IMR-90 (cell line): ENCODE results near the gene EMILIN2. TPM values are rescaled to one million over a fixed set of nuclear protein-coding genes. Genes with fewer than 3 reads are reported as not detected.
"Not testable (repeated sequence)": the region's sequence is repeated elsewhere in the genome, so short reads cannot be mapped to it uniquely, and the experiment has no call there.

Experiments
- ATAC-seq: fragments of 200-7000 bp; cut with Tn5 transposase; 2 replicates; pipeline ENCODE4 v1.9.1; 2020; ENCODE audit warnings: low read depth, mild to moderate bottlenecking, moderate library complexity
- BruUV-seq: library from RNA; stranded (reverse); fragments of 400-500 nt; replicated peaks from 2 replicates; lab custom pipeline; 2021; lab: Mats Ljungman, UMichigan
- CTCF ChIA-PET: fragments of 300-600 bp; formaldehyde crosslinking; extraction: SDS; loops from one replicate; lab custom pipeline; 2021; ENCODE audit warnings: antibody characterized with exemption; lab: Yijun Ruan, JAX
- POLR2A ChIA-PET: fragments of 300-600 bp; sonication (Branson Sonifier 250); formaldehyde crosslinking; loops from one replicate; lab custom pipeline; 2022; ENCODE audit warnings: antibody characterized with exemption; ENCODE audit not compliant: unreplicated experiment; lab: Charles Lee
- DNase-seq: peaks from one replicate; pipeline ENCODE4 v3.0.0; 2013
- H2AFZ ChIP-seq: replicated peaks from 2 replicates; pipeline ENCODE3; 2013; ENCODE audit warnings: low read length, mild to moderate bottlenecking; ENCODE audit not compliant: poor library complexity
- H2AK5ac ChIP-seq: 2 replicates; pipeline ENCODE4 v1.6.1; 2013; ENCODE audit warnings: low read depth, low read length, inconsistent platforms
- H2AK9ac ChIP-seq: replicated peaks from 2 replicates; pipeline ENCODE3; 2013; ENCODE audit warnings: mild to moderate bottlenecking, low read depth, low read length, moderate library complexity; ENCODE audit not compliant: poor library complexity
- H2BK120ac ChIP-seq: 2 replicates; pipeline ENCODE4 v1.6.1; 2013; ENCODE audit warnings: low read depth, low read length, inconsistent platforms
- H2BK15ac ChIP-seq: 3 replicates; pipeline ENCODE4 v1.6.1; 2013; ENCODE audit warnings: low read depth, low read length, inconsistent platforms
- H2BK20ac ChIP-seq: 2 replicates; pipeline ENCODE4 v1.6.1; 2013; ENCODE audit warnings: low read depth, mild to moderate bottlenecking, inconsistent platforms, low read length, moderate library complexity
- H2BK5ac ChIP-seq: 2 replicates; pipeline ENCODE4 v1.6.1; 2013; ENCODE audit warnings: mild to moderate bottlenecking, low read depth, low read length, inconsistent platforms; ENCODE audit not compliant: poor library complexity, severe bottlenecking
- H3K14ac ChIP-seq: replicated peaks from 2 replicates; pipeline ENCODE4 v1.6.1; 2013; ENCODE audit warnings: low read depth, low read length, inconsistent platforms
- H3K18ac ChIP-seq: 2 replicates; pipeline ENCODE4 v1.6.1; 2013; ENCODE audit warnings: low read depth, low read length, control low read depth
- H3K23ac ChIP-seq: 2 replicates; pipeline ENCODE4 v1.6.1; 2013; ENCODE audit warnings: low read depth, low read length, inconsistent platforms
- H3K27ac ChIP-seq: 2 replicates; pipeline ENCODE4 v1.5.1; 2013; ENCODE audit warnings: mild to moderate bottlenecking, control low read depth, low read length; ENCODE audit not compliant: insufficient read depth
- H3K27me3 ChIP-seq: 2 replicates; pipeline ENCODE4 v1.6.1; 2013; ENCODE audit warnings: low read length; ENCODE audit not compliant: control insufficient read depth, insufficient read depth
- H3K36me3 ChIP-seq: 2 replicates; pipeline ENCODE4 v1.6.1; 2013; ENCODE audit warnings: low read length, mixed read lengths; ENCODE audit not compliant: control insufficient read depth, insufficient read depth
- H3K4ac ChIP-seq: 2 replicates; pipeline ENCODE4 v1.6.1; 2013; ENCODE audit warnings: low read depth, low read length, inconsistent platforms
- H3K4me1 ChIP-seq: 2 replicates; pipeline ENCODE4 v1.6.1; 2013; ENCODE audit warnings: low read length, mixed read lengths; ENCODE audit not compliant: control insufficient read depth, insufficient read depth
- H3K4me2 ChIP-seq: 2 replicates; pipeline ENCODE4 v1.6.1; 2013; ENCODE audit warnings: low read depth, mild to moderate bottlenecking, control low read depth, low read length, moderate library complexity
- H3K4me3 ChIP-seq: 2 replicates; pipeline ENCODE4 v1.5.1; 2013; ENCODE audit warnings: low read depth, mild to moderate bottlenecking, control low read depth, low read length, moderate library complexity; ENCODE audit not compliant: insufficient read depth
- H3K56ac ChIP-seq: 2 replicates; pipeline ENCODE4 v1.6.1; 2013; ENCODE audit warnings: low read length, inconsistent platforms; ENCODE audit not compliant: insufficient read depth; ENCODE audit errors: extremely low read depth
- H3K79me1 ChIP-seq, 2 experiments: 2 replicates each; pipeline ENCODE4 v1.6.1; 2013; ENCODE audit warnings: low read length in 2 of 2, inconsistent platforms in 1 of 2, low read depth in 1 of 2
- H3K9ac ChIP-seq: 2 replicates; pipeline ENCODE4 v1.6.1; 2013; ENCODE audit warnings: low read depth, low read length, control low read depth
- H3K9me1 ChIP-seq: 2 replicates; pipeline ENCODE4 v1.6.1; 2013; ENCODE audit warnings: low read length, inconsistent platforms; ENCODE audit not compliant: insufficient read depth
- H3K9me3 ChIP-seq: 2 replicates; pipeline ENCODE4 v1.6.1; 2013; ENCODE audit warnings: low read length; ENCODE audit not compliant: control insufficient read depth, insufficient read depth
- H4K20me1 ChIP-seq: 2 replicates; pipeline ENCODE4 v1.6.1; 2013; ENCODE audit warnings: low read length, inconsistent platforms; ENCODE audit not compliant: insufficient read depth
- H4K5ac ChIP-seq: 2 replicates; pipeline ENCODE4 v1.6.1; 2013; ENCODE audit warnings: mild to moderate bottlenecking, low read depth, low read length, control low read depth
- H4K8ac ChIP-seq, 2 experiments: 2 replicates each; pipeline ENCODE4 v1.6.1; 2013; ENCODE audit warnings: low read depth in 2 of 2, low read length in 2 of 2, control low read depth in 1 of 2, inconsistent platforms in 1 of 2
- H4K91ac ChIP-seq: 2 replicates; pipeline ENCODE4 v1.6.1; 2013; ENCODE audit warnings: low read depth, low read length, inconsistent platforms; ENCODE audit not compliant: insufficient read depth
- WGBS, 2 experiments: methylation state at CpG; one replicate each; pipeline versions ENCODE4 v1.1.5 to v1.1.7; 2013; ENCODE audit warnings: missing lambda C conversion rate in 2 of 2; ENCODE audit not compliant: insufficient read length in 1 of 2; ENCODE audit errors: extremely low coverage in 2 of 2; 5-methylcytosine and 5-hydroxymethylcytosine counted together
- dilution Hi-C: fragments of 300-500 bp; cut with HindIII; formaldehyde crosslinking; loops from one replicate; pipeline ENCODE4 v1.14.3; 2018; ENCODE audit warnings: low sequenced_read_pairs; ENCODE audit not compliant: unreplicated experiment
- in situ Hi-C: fragments of 300-500 bp; cut with MboI; formaldehyde crosslinking; loops from 3 replicates; pipeline ENCODE4 v1.14.3; 2019; ENCODE audit warnings: low sequenced_read_pairs, inconsistent platforms, mixed read lengths
- intact Hi-C: fragments of 100-400 bp; cut with micrococcal nuclease; formaldehyde crosslinking; loops from 2 replicates; pipeline ENCODE4 v1.10.0; 2022
- polyA plus RNA-seq, 3 experiments: library from polyadenylated mRNA; depleted of rRNA; stranded (reverse); fragments of >200 nt; gene quantifications; 2 replicates each; pipeline ENCODE4 v1.2.3, GENCODE V29; 2012; ENCODE audit warnings: low replicate concordance in 1 of 3
- total RNA-seq: library from RNA; depleted of rRNA; stranded (reverse); fragments of >200 nt; gene quantifications from 2 replicates; pipeline ENCODE4 v1.2.3, GENCODE V29; 2012

EMILIN2 gene
- total and polyA plus RNA-seq, 2 of the 4 experiments (the other 2 are of a cell fraction): under 0.01 to 0.14 TPM

DNA sequence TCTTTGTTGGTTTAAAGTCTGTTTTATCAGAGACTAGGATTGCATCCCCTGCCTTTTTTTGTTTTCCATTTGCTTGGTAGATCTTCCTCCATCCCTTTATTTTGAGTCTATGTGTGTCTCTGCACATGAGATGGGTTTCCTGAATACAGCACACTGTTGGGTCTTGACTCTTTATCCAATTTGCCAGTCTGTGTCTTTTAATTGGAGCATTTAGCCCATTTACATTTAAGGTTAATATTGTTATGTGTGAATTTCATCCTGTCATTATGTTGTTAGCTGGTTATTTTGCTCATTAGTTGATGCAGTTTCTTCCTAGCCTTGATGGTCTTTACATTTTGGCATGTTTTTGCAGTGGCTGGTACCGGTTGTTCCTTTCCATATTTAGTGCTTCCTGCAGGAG, 17.2 kb downstream of the EMILIN2 start:
- H4K8ac ChIP-seq, CTCF ChIA-PET, H2BK5ac ChIP-seq, H3K36me3 ChIP-seq, H4K91ac ChIP-seq, H2AFZ ChIP-seq, H2BK20ac ChIP-seq, DNase-seq, H3K9me3 ChIP-seq, intact Hi-C loops, H2BK15ac ChIP-seq, H3K9ac ChIP-seq, H3K4me3 ChIP-seq, H2AK5ac ChIP-seq, H3K14ac ChIP-seq, H3K27ac ChIP-seq, H4K5ac ChIP-seq, H3K9me1 ChIP-seq, H3K23ac ChIP-seq, H3K18ac ChIP-seq, in situ Hi-C loops, H2BK120ac ChIP-seq, H3K56ac ChIP-seq, dilution Hi-C loops, H2AK9ac ChIP-seq, BruUV-seq, POLR2A ChIA-PET, H3K4me2 ChIP-seq, ATAC-seq, H3K4me1 ChIP-seq, H3K27me3 ChIP-seq, H3K4ac ChIP-seq, H4K20me1 ChIP-seq, H3K79me1 ChIP-seq: not testable (repeated sequence)
- WGBS, 2 experiments: no CpG with 5 or more reads among the region's 1 CpG

DNA sequence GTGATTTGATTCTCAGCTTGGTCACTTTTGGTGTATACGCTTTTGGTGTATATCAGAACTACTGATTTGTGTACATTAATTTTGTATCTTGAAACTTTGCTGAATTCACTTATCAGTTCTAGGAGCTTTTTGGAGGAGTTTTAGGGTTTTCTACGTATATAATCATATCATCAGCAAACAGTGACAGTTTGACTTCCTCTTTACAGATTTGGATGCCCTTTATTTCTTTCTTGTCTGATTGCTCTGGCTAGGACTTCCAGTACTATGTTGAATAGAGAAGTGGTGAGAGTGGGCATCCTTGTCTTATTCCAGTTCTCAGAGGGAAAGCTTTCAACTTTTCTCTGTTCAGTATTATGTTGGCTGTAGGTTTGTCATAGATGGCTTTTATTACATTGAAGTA, 19.7 kb downstream of the EMILIN2 start:
- dilution Hi-C loops, DNase-seq, H3K27me3 ChIP-seq, H3K9ac ChIP-seq, H3K4me3 ChIP-seq, H3K18ac ChIP-seq, ATAC-seq, H3K23ac ChIP-seq, BruUV-seq, H2AFZ ChIP-seq, H2BK120ac ChIP-seq, H3K9me1 ChIP-seq, H3K36me3 ChIP-seq, H4K20me1 ChIP-seq, H2BK15ac ChIP-seq, H3K4me2 ChIP-seq, H4K8ac ChIP-seq, H3K14ac ChIP-seq, H3K56ac ChIP-seq, H4K5ac ChIP-seq, H2BK5ac ChIP-seq, H3K4ac ChIP-seq, H2AK5ac ChIP-seq, CTCF ChIA-PET, in situ Hi-C loops, H3K4me1 ChIP-seq, intact Hi-C loops, H3K27ac ChIP-seq, H4K91ac ChIP-seq, H3K79me1 ChIP-seq, POLR2A ChIA-PET, H3K9me3 ChIP-seq, H2BK20ac ChIP-seq, H2AK9ac ChIP-seq: not testable (repeated sequence)
- WGBS, 2 experiments: no CpG with 5 or more reads among the region's 2 CpGs
